Glutamatergic neuron (in vitro differentiated cells): ENCODE results near the gene GNGT1. TPM values are rescaled to one million over a fixed set of nuclear protein-coding genes. Genes with fewer than 3 reads are reported as not detected.

ENCODE experiments used
- DNase-seq: peaks from one replicate; pipeline ENCODE4 v3.0.0; 2022
- H3K27ac Mint-ChIP-seq: one replicate; pipeline ENCODE4 v1.8.0; 2020; ENCODE audit warnings: mild to moderate bottlenecking, mixed read lengths, inconsistent platforms; ENCODE audit not compliant: unreplicated experiment
- H3K27me3 Mint-ChIP-seq: one replicate; pipeline ENCODE4 v1.8.0; 2020; ENCODE audit warnings: mild to moderate bottlenecking, moderate library complexity, mixed read lengths, inconsistent platforms; ENCODE audit not compliant: unreplicated experiment
- H3K36me3 Mint-ChIP-seq: one replicate; pipeline ENCODE4 v1.8.0; 2020; ENCODE audit warnings: mild to moderate bottlenecking, mixed read lengths, inconsistent platforms; ENCODE audit not compliant: unreplicated experiment
- H3K4me1 Mint-ChIP-seq: one replicate; pipeline ENCODE4 v1.8.0; 2020; ENCODE audit warnings: mild to moderate bottlenecking, low read depth, mixed read lengths, inconsistent platforms; ENCODE audit not compliant: unreplicated experiment
- H3K4me3 Mint-ChIP-seq: one replicate; pipeline ENCODE4 v1.8.0; 2020; ENCODE audit warnings: mild to moderate bottlenecking, mixed read lengths, inconsistent platforms; ENCODE audit not compliant: unreplicated experiment
- H3K9me3 Mint-ChIP-seq: one replicate; pipeline ENCODE4 v1.8.0; 2020; ENCODE audit warnings: mild to moderate bottlenecking, moderate library complexity, mixed read lengths, inconsistent platforms; ENCODE audit not compliant: unreplicated experiment
- total RNA-seq: library from RNA; stranded (reverse); fragmentation: NEBNext Ultra II Directional; extraction: Animal tissue kit (Norgen Biotek cat#: 25700); gene quantifications from one replicate; pipeline ENCODE4 v1.2.1, GENCODE V29; 2021; ENCODE audit not compliant: unreplicated experiment
- TF ChIP-seq, protein P1 (sequence below): fragments of 200-600 bp; sonication (generic); IDR thresholded peaks from one replicate; pipeline ENCODE4 v1.5.0; 2021; ENCODE audit not compliant: partially characterized antibody, unreplicated experiment

Gene GNGT1
- total RNA-seq, 1 donor from 2014 or later = not detected

DNA sequence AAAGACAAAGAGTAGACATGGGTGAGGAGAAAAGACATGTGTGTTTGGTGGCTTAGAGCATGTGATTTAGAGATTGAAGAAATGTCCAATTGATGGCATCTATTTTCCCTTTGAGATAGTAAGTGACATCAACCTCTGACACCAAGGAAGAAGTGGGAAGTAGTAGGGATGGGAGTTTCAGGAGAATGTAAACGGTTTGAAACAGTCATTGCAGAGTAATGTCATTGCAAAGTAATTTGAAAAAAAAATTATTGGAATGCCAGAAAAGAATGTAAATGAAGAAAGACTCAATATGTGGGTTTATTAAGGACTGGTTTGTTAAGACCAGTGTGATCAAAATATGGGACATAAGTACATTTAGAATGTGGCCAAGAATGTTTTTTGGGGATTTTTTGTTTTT lies 41.7 kb downstream of the GNGT1 start:
- Mint-ChIP-seq H3K36me3 (no peaks in the 10 kb centered on the region), H3K27ac (no peak overlapping the region), H3K9me3 (no peaks in the 10 kb centered on the region), H3K4me1 (no peaks in the 10 kb centered on the region), H3K4me3 (no peak overlapping the region), H3K27me3 (no peaks in the 10 kb centered on the region)
- DNase-seq = no peak
- TF ChIP-seq, protein P1, sequence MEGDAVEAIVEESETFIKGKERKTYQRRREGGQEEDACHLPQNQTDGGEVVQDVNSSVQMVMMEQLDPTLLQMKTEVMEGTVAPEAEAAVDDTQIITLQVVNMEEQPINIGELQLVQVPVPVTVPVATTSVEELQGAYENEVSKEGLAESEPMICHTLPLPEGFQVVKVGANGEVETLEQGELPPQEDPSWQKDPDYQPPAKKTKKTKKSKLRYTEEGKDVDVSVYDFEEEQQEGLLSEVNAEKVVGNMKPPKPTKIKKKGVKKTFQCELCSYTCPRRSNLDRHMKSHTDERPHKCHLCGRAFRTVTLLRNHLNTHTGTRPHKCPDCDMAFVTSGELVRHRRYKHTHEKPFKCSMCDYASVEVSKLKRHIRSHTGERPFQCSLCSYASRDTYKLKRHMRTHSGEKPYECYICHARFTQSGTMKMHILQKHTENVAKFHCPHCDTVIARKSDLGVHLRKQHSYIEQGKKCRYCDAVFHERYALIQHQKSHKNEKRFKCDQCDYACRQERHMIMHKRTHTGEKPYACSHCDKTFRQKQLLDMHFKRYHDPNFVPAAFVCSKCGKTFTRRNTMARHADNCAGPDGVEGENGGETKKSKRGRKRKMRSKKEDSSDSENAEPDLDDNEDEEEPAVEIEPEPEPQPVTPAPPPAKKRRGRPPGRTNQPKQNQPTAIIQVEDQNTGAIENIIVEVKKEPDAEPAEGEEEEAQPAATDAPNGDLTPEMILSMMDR = no peak

DNA sequence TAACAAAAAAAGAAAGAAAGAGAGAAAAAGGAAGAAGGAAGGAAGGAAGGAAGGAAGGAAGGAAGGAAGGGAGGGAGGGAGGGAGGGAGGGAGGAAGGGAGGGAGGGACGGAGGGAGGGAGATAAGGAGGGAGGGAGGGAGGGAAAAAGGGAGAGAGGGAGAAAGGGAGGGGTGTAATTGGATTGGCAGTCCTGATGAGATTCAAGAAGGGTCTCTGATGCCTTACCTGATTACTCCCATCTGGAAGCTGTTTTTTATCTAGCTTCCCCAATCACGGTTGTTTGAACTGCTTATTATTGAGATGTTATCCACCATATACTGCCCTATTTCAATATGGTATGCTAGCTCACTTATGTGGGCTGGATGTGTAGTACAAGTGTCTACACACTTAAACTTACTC lies 42.5 kb downstream of the GNGT1 start:
- no peaks in the 10 kb centered on the region for H3K9me3 Mint-ChIP-seq
- H3K4me3 Mint-ChIP-seq = no peak overlapping the region
- no peak overlapping the region for H3K27ac Mint-ChIP-seq
- no peaks in the 10 kb centered on the region for H3K36me3 Mint-ChIP-seq
- no peak for DNase-seq
- TF ChIP-seq, protein P1 = no peak
- H3K27me3 Mint-ChIP-seq = no peaks in the 10 kb centered on the region
- no peaks in the 10 kb centered on the region for H3K4me1 Mint-ChIP-seq

DNA sequence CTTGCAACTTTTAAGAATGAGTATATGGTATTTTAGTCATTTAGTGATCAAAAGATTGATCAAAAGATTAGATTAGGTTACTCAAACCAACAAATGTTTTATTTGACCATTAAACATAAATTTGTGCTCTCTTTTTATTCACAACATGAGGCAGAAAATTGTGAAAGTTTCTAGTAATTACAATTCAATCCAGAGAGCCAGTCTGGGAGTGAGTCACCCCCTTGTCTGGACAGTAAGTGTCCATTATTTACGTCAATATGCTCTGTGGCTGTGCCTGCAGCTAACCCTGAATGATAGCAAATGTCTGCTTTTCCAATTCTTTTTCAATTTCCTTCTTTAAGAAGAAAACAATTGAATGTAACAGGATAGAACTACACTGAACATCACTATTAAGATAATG lies 43.1 kb downstream of the GNGT1 start:
- no peak overlapping the region for H3K4me3 Mint-ChIP-seq
- no peak for DNase-seq
- no peak overlapping the region for H3K27ac Mint-ChIP-seq
- H3K4me1 Mint-ChIP-seq = no peaks in the 10 kb centered on the region
- no peaks in the 10 kb centered on the region for H3K27me3 Mint-ChIP-seq
- no peaks in the 10 kb centered on the region for H3K9me3 Mint-ChIP-seq
- H3K36me3 Mint-ChIP-seq = no peaks in the 10 kb centered on the region
- TF ChIP-seq, protein P1 = no peak

DNA sequence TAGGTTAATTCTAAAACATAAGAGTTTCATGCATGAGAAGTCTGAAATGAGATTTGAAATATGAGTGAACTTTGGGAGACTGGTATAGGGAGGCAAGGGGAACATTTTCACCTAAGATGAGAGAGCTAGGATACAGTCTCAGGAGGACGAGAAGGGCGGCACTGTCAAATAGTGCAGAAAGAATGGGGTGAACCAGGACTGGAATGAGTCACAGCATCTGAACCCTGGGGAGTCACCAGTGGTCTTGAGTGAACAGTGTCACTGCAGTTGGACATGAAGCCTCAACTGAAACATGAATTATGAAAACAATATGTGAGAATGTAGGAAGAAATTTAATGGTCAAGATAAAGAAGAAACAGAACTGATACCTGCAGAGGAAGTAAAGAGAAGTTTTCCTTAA lies 48.9 kb downstream of the GNGT1 start:
- Mint-ChIP-seq H3K4me1 (peaks cover 2% of the 10 kb centered on the region), H3K4me3 (no peak overlapping the region), H3K36me3 (no peaks in the 10 kb centered on the region), H3K27me3 (no peaks in the 10 kb centered on the region), H3K27ac (no peak overlapping the region), H3K9me3 (no peaks in the 10 kb centered on the region)
- no peak for DNase-seq
- TF ChIP-seq, protein P1 = no peak

DNA sequence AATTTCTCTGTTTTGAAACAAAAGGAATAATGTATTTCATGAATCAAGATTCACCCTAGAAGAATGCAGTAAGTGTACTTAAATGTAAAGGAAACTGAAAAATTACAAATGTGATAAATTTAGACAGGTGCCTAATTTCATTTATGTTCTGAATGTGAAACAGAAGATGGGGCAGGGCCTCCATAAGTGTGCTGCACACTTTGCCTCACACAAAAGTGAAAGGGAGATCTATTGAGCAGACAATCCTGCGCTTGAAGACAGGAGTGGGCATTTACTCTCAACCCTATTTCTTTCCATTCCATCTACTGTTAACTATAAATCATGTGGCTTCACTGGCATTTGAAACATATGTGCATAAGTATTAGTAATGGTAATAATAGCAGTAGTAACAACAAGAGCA lies 51.4 kb downstream of the GNGT1 start:
- no peak for DNase-seq
- no peak overlapping the region for H3K27ac Mint-ChIP-seq
- H3K4me1 Mint-ChIP-seq = peaks cover 2% of the 10 kb centered on the region
- no peaks in the 10 kb centered on the region for H3K27me3 Mint-ChIP-seq
- no peak overlapping the region for H3K4me3 Mint-ChIP-seq
- H3K36me3 Mint-ChIP-seq = no peaks in the 10 kb centered on the region
- TF ChIP-seq, protein P1 = no peak
- no peaks in the 10 kb centered on the region for H3K9me3 Mint-ChIP-seq
